Fibroblast of the conjunctiva (primary cell): ENCODE results near the gene ASIC1.
"Not testable (repeated sequence)": the region's sequence is repeated elsewhere in the genome, so short reads cannot be mapped to it uniquely, and the experiment has no call there.

Experiments
- DNase-seq: peaks from one replicate; pipeline ENCODE4 v3.0.0-alpha.2; 2010; ENCODE audit warnings: low read depth

Gene ASIC1

GRCh38 chr12:50057000-50057841, at the start of gene ASIC1:
Gene ASIC1 (plus strand): TSS chr12:50057596. CDS start chr12:50058767, 1,171 bp downstream.
- peak; percentile 33 for DNase-seq

GRCh38 chr12:50013361-50014147, 43.8 kb upstream of the ASIC1 start:
- DNase-seq = no peak

GRCh38 chr12:50014342-50014741, 43.1 kb upstream of the ASIC1 start:
- no peak for DNase-seq

GRCh38 chr12:50016501-50017475, 40.6 kb upstream of the ASIC1 start:
- peak; percentile 85 for DNase-seq

GRCh38 chr12:50017641-50018040, 39.8 kb upstream of the ASIC1 start:
- DNase-seq = peak; percentile 46

- no peak for DNase-seq
These were observed 39.2 kb upstream of the ASIC1 start for GRCh38 chr12:50018154-50018553.

- no peak for DNase-seq
These were observed 38.4 kb upstream of the ASIC1 start for GRCh38 chr12:50018968-50019367.

GRCh38 chr12:50019524-50019923, 37.9 kb upstream of the ASIC1 start:
- no peak for DNase-seq

GRCh38 chr12:50021031-50021430, 36.4 kb upstream of the ASIC1 start:
- DNase-seq = no peak

GRCh38 chr12:50022903-50023302, 34.5 kb upstream of the ASIC1 start:
- DNase-seq = no peak

GRCh38 chr12:50024227-50024626, 33.2 kb upstream of the ASIC1 start:
- DNase-seq = no peak

GRCh38 chr12:50024805-50025186, 32.6 kb upstream of the ASIC1 start:
- no peak for DNase-seq

GRCh38 chr12:50025187-50026059, 32.0 kb upstream of the ASIC1 start, which contains the start of gene RACGAP1:
Gene RACGAP1 (minus strand): TSS chr12:50025494. CDS start chr12:50016715, 8,779 bp downstream.
- DNase-seq = peak; percentile 98

GRCh38 chr12:50026691-50027090, 30.7 kb upstream of the ASIC1 start:
- DNase-seq = no peak

- not testable (repeated sequence) for DNase-seq
These were observed 26.9 kb upstream of the ASIC1 start for GRCh38 chr12:50030449-50030848.

- no peak for DNase-seq
These were observed 24.9 kb upstream of the ASIC1 start for GRCh38 chr12:50032515-50032853.

- DNase-seq = no peak
These were observed 24.4 kb upstream of the ASIC1 start for GRCh38 chr12:50032854-50033581.

- DNase-seq = no peak
These were observed 19.1 kb upstream of the ASIC1 start for GRCh38 chr12:50038336-50038735.

GRCh38 chr12:50039151-50039835, 18.1 kb upstream of the ASIC1 start:
- peak; percentile 61 for DNase-seq

- DNase-seq = no peak
These were observed 16.7 kb upstream of the ASIC1 start for GRCh38 chr12:50040657-50041056.
